K562 (cell line): Measurements from ENCODE around the gene HSPA1L. TPM values are rescaled to one million over a fixed set of nuclear protein-coding genes. Genes with fewer than 3 reads are reported as not detected.

ENCODE experiments used
- FUS ChIP-seq: fragments of 200-400 bp; formaldehyde crosslinking; optimal IDR thresholded peaks from 2 replicates; pipeline ENCODE3; 2017; ENCODE audit warnings: low read depth, low read length
- GTF2E2 ChIP-seq: fragments of 200-800 bp; sonication (Bioruptor generic); IDR thresholded peaks from 2 replicates; pipeline ENCODE4 v1.6.1; 2016; ENCODE audit warnings: missing genetic modification characterization, missing compliant biosample characterization
- MYC ChIP-seq, 2 experiments: fragments of 250-450 bp in 1 of 2; sonication (Bioruptor Pico) in 1 of 2; IDR thresholded peaks; 2 replicates each; pipeline versions ENCODE4 v1.5.1 to v1.6.1; 2012 to 2021; ENCODE audit warnings: low read depth in 2 of 2, borderline replicate concordance in 1 of 2, improper control_type of control experiment in 1 of 2, low read length in 1 of 2, mild to moderate bottlenecking in 1 of 2, moderate library complexity in 1 of 2
- PKNOX1 ChIP-seq: fragments of 450-650 bp; IDR thresholded peaks from 2 replicates; pipeline ENCODE4 v1.6.1; 2016
- TFAP4 ChIP-seq: sonication (generic); formaldehyde crosslinking; IDR thresholded peaks from 2 replicates; pipeline ENCODE4 v1.8.0; 2022; ENCODE audit warnings: missing genetic modification reagents, mild to moderate bottlenecking, moderate library complexity, borderline replicate concordance
- XRCC3 ChIP-seq: fragments of 450-650 bp; IDR thresholded peaks from 2 replicates; pipeline ENCODE4 v1.6.1; 2017; ENCODE audit warnings: mild to moderate bottlenecking, moderate library complexity
- ZFP36 ChIP-seq: fragments of 150-350 bp; IDR thresholded peaks from 2 replicates; pipeline ENCODE4 v1.6.1; 2018; ENCODE audit warnings: low read length, low read depth; ENCODE audit not compliant: partially characterized antibody
- ZNF384 ChIP-seq: IDR thresholded peaks from 2 replicates; pipeline ENCODE4 v1.6.1; 2012; ENCODE audit warnings: low read depth, low read length, improper control_type of control experiment
- ZNF589 ChIP-seq: fragments of 200-800 bp; sonication (Bioruptor generic); IDR thresholded peaks from 2 replicates; pipeline ENCODE4 v1.6.1; 2016; ENCODE audit warnings: low read depth, missing genetic modification characterization, missing compliant biosample characterization
- polyA plus RNA-seq, 8 experiments: library from polyadenylated mRNA; depleted of rRNA in 4 of 8; stranded (reverse) in 5 of 8; unstranded in 3 of 8; fragments of >200 nt; fragmentation: Nextera tagmentation in 2 of 8; fragmentation: Illumina TruSeq in 1 of 8; extraction: Ambion mirVana in 2 of 8; extraction: Trizol in 1 of 8; gene quantifications; 2 replicates each; pipeline versions ENCODE4 v1.2.1 to v1.2.3, GENCODE V29; 2011 to 2014; ENCODE audit warnings: inconsistent platforms in 1 of 8, missing spikeins in 1 of 8
- total RNA-seq, 7 experiments: library from RNA; depleted of rRNA in 6 of 7; stranded (reverse); fragments of >200 nt in 6 of 7; fragmentation: Illumina TruSeq in 2 of 7; extraction: Trizol in 2 of 7; gene quantifications; 2 replicates each; pipeline versions ENCODE4 v1.2.1 to v1.2.3, GENCODE V29; 2011 to 2021; ENCODE audit warnings: low replicate concordance in 1 of 7
- TF ChIP-seq, protein P1 (sequence below): fragments of 450-650 bp; formaldehyde crosslinking; IDR thresholded peaks from 2 replicates; pipeline ENCODE4 v1.4.0; 2020; ENCODE audit warnings: mild to moderate bottlenecking, mixed read lengths
- TF ChIP-seq, protein P2 (sequence below): IDR thresholded peaks from 2 replicates; pipeline ENCODE4 v1.6.1; 2011; ENCODE audit warnings: borderline replicate concordance, low read depth, mild to moderate bottlenecking, moderate library complexity, low read length; ENCODE audit not compliant: insufficient read depth, poor library complexity, severe bottlenecking
- TF ChIP-seq, protein P3 (sequence below): fragments of 150-350 bp; IDR thresholded peaks from 2 replicates; pipeline ENCODE4 v1.6.1; 2014; ENCODE audit warnings: low read depth, mild to moderate bottlenecking, low read length, borderline replicate concordance

HSPA1L gene
- total and polyA plus RNA-seq, 9 of the 15 experiments (the other 6 are each of a cell fraction or from before 2014, with no cell fraction given) = 0.14 to 2.1 (median 1.3) TPM

DNA sequence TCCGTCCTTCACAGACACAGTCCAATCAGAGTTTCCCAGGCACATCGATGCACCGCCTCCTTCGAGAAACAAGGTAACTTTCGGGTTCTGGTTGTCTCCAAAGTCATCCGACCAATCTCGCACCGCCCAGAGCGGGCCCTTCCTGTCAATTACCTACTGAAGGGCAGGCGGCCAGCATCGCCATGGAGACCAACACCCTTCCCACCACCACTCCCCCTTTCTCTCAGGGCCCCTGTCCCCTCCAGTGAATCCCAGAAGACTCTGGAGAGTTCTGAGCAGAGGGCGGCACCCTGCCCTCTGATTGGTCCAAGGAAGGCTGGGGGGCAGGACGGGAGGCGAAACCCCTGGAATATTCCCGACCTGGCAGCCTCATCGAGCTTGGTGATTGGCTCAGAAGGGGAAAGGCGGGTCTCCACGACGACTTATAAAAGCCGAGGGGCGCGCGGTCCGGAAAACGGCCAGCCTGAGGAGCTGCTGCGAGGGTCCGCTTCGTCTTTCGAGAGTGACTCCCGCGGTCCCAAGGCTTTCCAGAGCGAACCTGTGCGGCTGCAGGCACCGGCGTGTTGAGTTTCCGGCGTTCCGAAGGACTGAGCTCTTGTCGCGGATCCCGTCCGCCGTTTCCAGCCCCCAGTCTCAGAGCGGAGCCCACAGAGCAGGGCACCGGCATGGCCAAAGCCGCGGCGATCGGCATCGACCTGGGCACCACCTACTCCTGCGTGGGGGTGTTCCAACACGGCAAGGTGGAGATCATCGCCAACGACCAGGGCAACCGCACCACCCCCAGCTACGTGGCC is 12.4 kb upstream of the HSPA1L start, which contains the start of gene HSPA1B (continued):
- TF ChIP-seq, protein P1, sequence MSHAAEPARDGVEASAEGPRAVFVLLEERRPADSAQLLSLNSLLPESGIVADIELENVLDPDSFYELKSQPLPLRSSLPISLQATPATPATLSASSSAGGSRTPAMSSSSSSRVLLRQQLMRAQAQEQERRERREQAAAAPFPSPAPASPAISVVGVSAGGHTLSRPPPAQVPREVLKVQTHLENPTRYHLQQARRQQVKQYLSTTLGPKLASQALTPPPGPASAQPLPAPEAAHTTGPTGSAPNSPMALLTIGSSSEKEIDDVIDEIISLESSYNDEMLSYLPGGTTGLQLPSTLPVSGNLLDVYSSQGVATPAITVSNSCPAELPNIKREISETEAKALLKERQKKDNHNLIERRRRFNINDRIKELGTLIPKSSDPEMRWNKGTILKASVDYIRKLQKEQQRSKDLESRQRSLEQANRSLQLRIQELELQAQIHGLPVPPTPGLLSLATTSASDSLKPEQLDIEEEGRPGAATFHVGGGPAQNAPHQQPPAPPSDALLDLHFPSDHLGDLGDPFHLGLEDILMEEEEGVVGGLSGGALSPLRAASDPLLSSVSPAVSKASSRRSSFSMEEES (CRISPR knock-in tag) = peak; percentile 43; the same call in 1 of the 2 replicates
- TF ChIP-seq ZNF589 (no peak), TFAP4 (CRISPR knock-in tag) (peak; percentile 81), GTF2E2 (tag) (peak; percentile 96; the same call in 1 of the 2 replicates), FUS (no peak), ZNF384 (no peak), PKNOX1 (no peak), XRCC3 (no peak), MYC (IDR thresholded peaks at IDR 0.05; ENCODE audit: low read depth, low read length) (peak; percentile 77), MYC (CRISPR knock-in tag; IDR thresholded peaks at IDR 0.05; ENCODE audit: borderline replicate concordance, low read depth) (peak; percentile 90; the same call in 1 of the 2 replicates), ZFP36 (no peak)
- TF ChIP-seq, protein P2, sequence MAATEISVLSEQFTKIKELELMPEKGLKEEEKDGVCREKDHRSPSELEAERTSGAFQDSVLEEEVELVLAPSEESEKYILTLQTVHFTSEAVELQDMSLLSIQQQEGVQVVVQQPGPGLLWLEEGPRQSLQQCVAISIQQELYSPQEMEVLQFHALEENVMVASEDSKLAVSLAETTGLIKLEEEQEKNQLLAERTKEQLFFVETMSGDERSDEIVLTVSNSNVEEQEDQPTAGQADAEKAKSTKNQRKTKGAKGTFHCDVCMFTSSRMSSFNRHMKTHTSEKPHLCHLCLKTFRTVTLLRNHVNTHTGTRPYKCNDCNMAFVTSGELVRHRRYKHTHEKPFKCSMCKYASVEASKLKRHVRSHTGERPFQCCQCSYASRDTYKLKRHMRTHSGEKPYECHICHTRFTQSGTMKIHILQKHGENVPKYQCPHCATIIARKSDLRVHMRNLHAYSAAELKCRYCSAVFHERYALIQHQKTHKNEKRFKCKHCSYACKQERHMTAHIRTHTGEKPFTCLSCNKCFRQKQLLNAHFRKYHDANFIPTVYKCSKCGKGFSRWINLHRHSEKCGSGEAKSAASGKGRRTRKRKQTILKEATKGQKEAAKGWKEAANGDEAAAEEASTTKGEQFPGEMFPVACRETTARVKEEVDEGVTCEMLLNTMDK = no peak
- TF ChIP-seq, protein P3, sequence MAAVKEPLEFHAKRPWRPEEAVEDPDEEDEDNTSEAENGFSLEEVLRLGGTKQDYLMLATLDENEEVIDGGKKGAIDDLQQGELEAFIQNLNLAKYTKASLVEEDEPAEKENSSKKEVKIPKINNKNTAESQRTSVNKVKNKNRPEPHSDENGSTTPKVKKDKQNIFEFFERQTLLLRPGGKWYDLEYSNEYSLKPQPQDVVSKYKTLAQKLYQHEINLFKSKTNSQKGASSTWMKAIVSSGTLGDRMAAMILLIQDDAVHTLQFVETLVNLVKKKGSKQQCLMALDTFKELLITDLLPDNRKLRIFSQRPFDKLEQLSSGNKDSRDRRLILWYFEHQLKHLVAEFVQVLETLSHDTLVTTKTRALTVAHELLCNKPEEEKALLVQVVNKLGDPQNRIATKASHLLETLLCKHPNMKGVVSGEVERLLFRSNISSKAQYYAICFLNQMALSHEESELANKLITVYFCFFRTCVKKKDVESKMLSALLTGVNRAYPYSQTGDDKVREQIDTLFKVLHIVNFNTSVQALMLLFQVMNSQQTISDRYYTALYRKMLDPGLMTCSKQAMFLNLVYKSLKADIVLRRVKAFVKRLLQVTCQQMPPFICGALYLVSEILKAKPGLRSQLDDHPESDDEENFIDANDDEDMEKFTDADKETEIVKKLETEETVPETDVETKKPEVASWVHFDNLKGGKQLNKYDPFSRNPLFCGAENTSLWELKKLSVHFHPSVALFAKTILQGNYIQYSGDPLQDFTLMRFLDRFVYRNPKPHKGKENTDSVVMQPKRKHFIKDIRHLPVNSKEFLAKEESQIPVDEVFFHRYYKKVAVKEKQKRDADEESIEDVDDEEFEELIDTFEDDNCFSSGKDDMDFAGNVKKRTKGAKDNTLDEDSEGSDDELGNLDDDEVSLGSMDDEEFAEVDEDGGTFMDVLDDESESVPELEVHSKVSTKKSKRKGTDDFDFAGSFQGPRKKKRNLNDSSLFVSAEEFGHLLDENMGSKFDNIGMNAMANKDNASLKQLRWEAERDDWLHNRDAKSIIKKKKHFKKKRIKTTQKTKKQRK = peak; percentile 39
